NT2/D1 (cell line): ENCODE data around the gene TMEM53.

ENCODE experiments used
- SUZ12 ChIP-seq: IDR thresholded peaks from 2 replicates; pipeline ENCODE4 v1.6.1; 2011; ENCODE audit not compliant: insufficient read length, insufficient read depth; ENCODE audit errors: extremely low read depth
- YY1 ChIP-seq: IDR thresholded peaks from 2 replicates; pipeline ENCODE4 v1.6.1; 2011; ENCODE audit not compliant: insufficient read length, insufficient read depth
- ZNF274 ChIP-seq: IDR thresholded peaks from 2 replicates; pipeline ENCODE4 v1.6.1; 2011; ENCODE audit warnings: mild to moderate bottlenecking, low read depth, low read length

DNA sequence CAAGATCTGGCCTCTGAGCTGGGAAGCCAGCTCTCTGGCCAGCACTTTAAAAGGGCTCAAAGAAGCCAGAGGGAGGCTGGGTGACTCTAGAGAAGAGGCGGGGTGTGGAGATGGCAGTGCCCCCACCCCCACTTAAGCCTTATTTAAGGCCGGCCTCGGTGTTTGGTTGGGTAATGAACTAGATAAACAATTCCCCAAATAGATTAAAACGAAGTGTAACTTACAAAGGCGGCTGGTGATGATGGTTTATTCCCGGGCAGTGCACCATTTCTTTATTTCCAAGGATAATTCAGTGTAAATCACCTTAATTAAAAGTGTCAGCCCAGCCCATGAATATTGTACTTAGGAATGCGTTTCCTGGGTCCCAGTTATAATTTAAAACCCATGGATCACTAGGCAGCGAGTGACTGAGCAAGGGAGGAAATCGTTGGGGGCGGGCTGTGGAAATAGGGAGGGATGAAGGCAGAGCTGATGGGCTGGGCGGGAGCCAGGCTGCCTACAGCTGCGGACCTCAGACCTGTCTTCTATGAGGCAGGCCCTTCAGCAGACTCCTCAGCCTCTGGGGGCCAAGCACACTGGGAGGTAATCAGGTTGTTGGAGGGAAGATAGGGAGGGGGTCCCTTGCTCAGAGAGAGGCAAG is 54.9 kb downstream of the TMEM53 start:
- TF ChIP-seq YY1 (no peak), ZNF274 (no peak), SUZ12 (no peak)
